Measurements from ENCODE around the gene KRTAP4-16. TPM values are rescaled to one million over a fixed set of nuclear protein-coding genes. Genes with fewer than 3 reads are reported as not detected.
"Not testable (repeated sequence)": the region's sequence is repeated elsewhere in the genome, so short reads cannot be mapped to it uniquely, and the experiment has no call there.

Gene KRTAP4-16
- total and polyA plus RNA-seq, 2 donors (not counting 3 experiments of a cell fraction or from before 2014, with no cell fraction given), result not detected

DNA sequence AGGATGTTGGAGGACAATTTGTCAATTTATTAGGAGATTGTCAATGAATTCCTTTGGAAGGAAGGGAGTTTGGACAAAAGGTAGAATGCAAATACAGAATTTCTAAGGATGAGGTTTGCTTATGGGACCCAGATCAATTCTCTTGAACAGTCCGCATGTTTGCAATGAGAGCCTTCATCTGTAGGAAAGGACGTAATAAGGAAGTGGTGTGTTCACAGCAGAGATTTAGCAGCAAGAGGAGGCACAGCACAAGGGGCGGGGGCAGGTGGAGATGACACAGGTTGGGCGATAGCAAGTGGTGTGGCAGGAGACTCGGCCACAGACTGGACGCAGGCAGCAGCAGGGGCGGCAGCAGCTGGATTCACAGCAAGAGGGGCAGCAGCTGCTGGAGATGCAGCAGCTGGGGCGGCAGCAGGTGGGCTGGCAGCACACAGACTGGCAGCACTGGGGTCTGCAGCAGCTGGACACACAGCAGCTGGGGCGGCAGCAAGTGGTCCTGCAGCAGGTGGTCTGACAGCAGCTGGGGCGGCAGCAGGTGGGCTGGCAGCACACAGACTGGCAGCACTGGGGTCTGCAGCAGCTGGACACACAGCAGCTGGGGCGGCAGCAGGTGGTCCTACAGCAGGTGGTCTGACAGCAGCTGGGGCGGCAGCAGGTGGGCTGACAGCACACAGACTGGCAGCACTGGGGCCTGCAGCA lies 21.4 kb upstream of the KRTAP4-16 start:
- FAIRE-seq; intact Hi-C loops (cut with micrococcal nuclease); BruUV-seq (replicated peaks); H3K9ac ChIP-seq (replicated peaks; ENCODE audit: extremely low read depth, insufficient read depth, low read length); H3K36me3 ChIP-seq (ENCODE audit: control insufficient read depth in 2 of 2, extremely low read depth in 1 of 2, insufficient read depth in 2 of 2, low read length in 2 of 2); H3K27me3 ChIP-seq (ENCODE audit: control insufficient read depth in 2 of 2, insufficient read depth in 2 of 2, low read length in 2 of 2); POLR2A ChIA-PET; DNase-seq (ENCODE audit: low read depth, low spot score); H3K27ac ChIP-seq (ENCODE audit: insufficient read depth, low read depth, low read length); H3K4me3 ChIP-seq (replicated peaks in 1 of 3; ENCODE audit: insufficient read depth in 1 of 3, low read depth in 1 of 3, low read length in 3 of 3); dilution Hi-C loops (cut with MboI; ENCODE audit: extremely low pct_ligation_motif_present, low sequenced_read_pairs); H3K4me1 ChIP-seq (ENCODE audit: control insufficient read depth, extremely low read depth, insufficient read depth, low read length); CTCF ChIA-PET; H3K4me2 ChIP-seq (ENCODE audit: insufficient read depth, low read length); H3K9me3 ChIP-seq (replicated peaks; ENCODE audit: control insufficient read depth, insufficient read depth, low read length); H4K20me1 ChIP-seq (replicated peaks; ENCODE audit: control insufficient read depth, extremely low read depth, insufficient read depth, low read length); H3K9me1 ChIP-seq (replicated peaks; ENCODE audit: control insufficient read depth, extremely low read depth, insufficient read depth, low read length); H3K79me2 ChIP-seq (ENCODE audit: control insufficient read depth, insufficient read depth, low read length); H2AFZ ChIP-seq (ENCODE audit: low read depth, low read length): not testable (repeated sequence)

DNA sequence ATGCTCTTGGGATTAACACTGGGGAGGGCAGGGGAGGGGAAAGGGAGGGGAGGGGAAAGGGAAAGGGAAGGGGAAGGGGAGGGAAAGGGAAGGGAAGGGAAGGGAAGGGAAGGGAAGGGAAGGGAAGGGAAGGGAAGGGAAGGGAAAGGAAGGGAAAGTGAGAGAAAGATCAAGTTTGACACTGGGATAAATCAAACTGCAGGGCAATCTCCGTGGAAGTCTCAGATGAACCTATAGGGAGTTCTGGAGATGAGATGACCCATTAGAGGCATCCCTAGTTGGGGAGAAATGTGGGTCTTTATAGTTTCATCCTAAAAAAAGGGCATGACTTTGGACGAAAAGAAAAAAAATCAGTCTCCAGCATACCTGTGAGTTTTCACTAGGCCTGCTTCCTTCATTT lies 19.7 kb upstream of the KRTAP4-16 start:
- DNase-seq (ENCODE audit: low read depth, low spot score) (no peak), FAIRE-seq (no peak)
- H3K27me3 ChIP-seq (ENCODE audit: control insufficient read depth in 2 of 2, insufficient read depth in 2 of 2, low read length in 2 of 2), result no peaks in the 10 kb centered on the region
- H3K27ac ChIP-seq (ENCODE audit: insufficient read depth, low read depth, low read length), result no peak overlapping the region
- H3K9ac ChIP-seq (replicated peaks; ENCODE audit: extremely low read depth, insufficient read depth, low read length), result no peak overlapping the region
- no peak for TF ChIP-seq FOS (IDR thresholded peaks at IDR 0.05; ENCODE audit: borderline replicate concordance, insufficient read depth, low read length)
- TF ChIP-seq, protein P1, sequence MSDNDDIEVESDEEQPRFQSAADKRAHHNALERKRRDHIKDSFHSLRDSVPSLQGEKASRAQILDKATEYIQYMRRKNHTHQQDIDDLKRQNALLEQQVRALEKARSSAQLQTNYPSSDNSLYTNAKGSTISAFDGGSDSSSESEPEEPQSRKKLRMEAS (IDR thresholded peaks at IDR 0.05; ENCODE audit: insufficient read depth, insufficient read length), result no peak
- TF ChIP-seq GATA2 (IDR thresholded peaks at IDR 0.05; ENCODE audit: insufficient read depth, insufficient read length, low read depth, low read length), result no peak
- no peak for TF ChIP-seq EZH2 (IDR thresholded peaks at IDR 0.05; ENCODE audit: borderline replicate concordance, low read depth, low read length, severe bottlenecking)
- TF ChIP-seq, protein P2, sequence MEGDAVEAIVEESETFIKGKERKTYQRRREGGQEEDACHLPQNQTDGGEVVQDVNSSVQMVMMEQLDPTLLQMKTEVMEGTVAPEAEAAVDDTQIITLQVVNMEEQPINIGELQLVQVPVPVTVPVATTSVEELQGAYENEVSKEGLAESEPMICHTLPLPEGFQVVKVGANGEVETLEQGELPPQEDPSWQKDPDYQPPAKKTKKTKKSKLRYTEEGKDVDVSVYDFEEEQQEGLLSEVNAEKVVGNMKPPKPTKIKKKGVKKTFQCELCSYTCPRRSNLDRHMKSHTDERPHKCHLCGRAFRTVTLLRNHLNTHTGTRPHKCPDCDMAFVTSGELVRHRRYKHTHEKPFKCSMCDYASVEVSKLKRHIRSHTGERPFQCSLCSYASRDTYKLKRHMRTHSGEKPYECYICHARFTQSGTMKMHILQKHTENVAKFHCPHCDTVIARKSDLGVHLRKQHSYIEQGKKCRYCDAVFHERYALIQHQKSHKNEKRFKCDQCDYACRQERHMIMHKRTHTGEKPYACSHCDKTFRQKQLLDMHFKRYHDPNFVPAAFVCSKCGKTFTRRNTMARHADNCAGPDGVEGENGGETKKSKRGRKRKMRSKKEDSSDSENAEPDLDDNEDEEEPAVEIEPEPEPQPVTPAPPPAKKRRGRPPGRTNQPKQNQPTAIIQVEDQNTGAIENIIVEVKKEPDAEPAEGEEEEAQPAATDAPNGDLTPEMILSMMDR (IDR thresholded peaks at IDR 0.05; ENCODE audit: extremely low read depth in 1 of 2, insufficient read depth in 1 of 2, low read depth in 1 of 2, low read length in 2 of 2), result no peak
- no peak for TF ChIP-seq JUN (IDR thresholded peaks at IDR 0.05; ENCODE audit: borderline replicate concordance, insufficient read depth, insufficient read length, low read depth)
- TF ChIP-seq POLR2A (IDR thresholded peaks at IDR 0.05; ENCODE audit: low read depth, low read length), result no peak
- no peak for TF ChIP-seq MYC (IDR thresholded peaks at IDR 0.05; ENCODE audit: low read depth, low read length)
- TF ChIP-seq POLR2AphosphoS5 (IDR thresholded peaks at IDR 0.05; ENCODE audit: insufficient read depth, low read depth, low read length), result no peak
- H3K9me1 ChIP-seq (replicated peaks; ENCODE audit: control insufficient read depth, extremely low read depth, insufficient read depth, low read length), result no peaks in the 10 kb centered on the region
- no peak overlapping the region for H3K4me2 ChIP-seq (ENCODE audit: insufficient read depth, low read length)
- no peaks in the 10 kb centered on the region for H3K9me3 ChIP-seq (replicated peaks; ENCODE audit: control insufficient read depth, insufficient read depth, low read length)
- H4K20me1 ChIP-seq (replicated peaks; ENCODE audit: control insufficient read depth, extremely low read depth, insufficient read depth, low read length), result no peaks in the 10 kb centered on the region
- dilution Hi-C loops (cut with MboI; ENCODE audit: extremely low pct_ligation_motif_present, low sequenced_read_pairs), result no loop called here
- intact Hi-C loops (cut with micrococcal nuclease), result no loop called here
- no peaks in the 10 kb centered on the region for H3K79me2 ChIP-seq (ENCODE audit: control insufficient read depth, insufficient read depth, low read length)
- peaks cover 3% of the 10 kb centered on the region for H3K4me1 ChIP-seq (ENCODE audit: control insufficient read depth, extremely low read depth, insufficient read depth, low read length)
- H2AFZ ChIP-seq (ENCODE audit: low read depth, low read length), result no peak overlapping the region
- H3K36me3 ChIP-seq (ENCODE audit: control insufficient read depth in 2 of 2, extremely low read depth in 1 of 2, insufficient read depth in 2 of 2, low read length in 2 of 2), result no peaks in the 10 kb centered on the region
- BruUV-seq (replicated peaks), result no TSS peak
- ChIA-PET POLR2A (no interaction called here), CTCF (no interaction called here)
- no peak overlapping the region for H3K4me3 ChIP-seq (replicated peaks in 1 of 3; ENCODE audit: insufficient read depth in 1 of 3, low read depth in 1 of 3, low read length in 3 of 3)
